ENCODE measurements around the gene TPM2.

GRCh38 chr9:35716230-35716629 is 26.5 kb upstream of the TPM2 start:
- TF ChIP-seq TARDBP (IDR thresholded peaks at IDR 0.05) (no peak), SP1 (IDR thresholded peaks at IDR 0.05) (no peak), ARNT (IDR thresholded peaks at IDR 0.05) (no peak), FOXM1 (IDR thresholded peaks at IDR 0.05; ENCODE audit: borderline replicate concordance) (no peak), NFRKB (IDR thresholded peaks at IDR 0.05) (no peak), FOXA1 (IDR thresholded peaks at IDR 0.05) (no peak), PKNOX1 (IDR thresholded peaks at IDR 0.05) (no peak), BHLHE40 (IDR thresholded peaks at IDR 0.05; ENCODE audit: borderline replicate concordance) (no peak), LEF1 (IDR thresholded peaks at IDR 0.05; ENCODE audit: borderline replicate concordance) (no peak)
